Measurements from ENCODE around the gene KLHDC4.
A peak's percentile ranks its signal among the peaks of the same experiment; 100 is the strongest.
"Not testable (repeated sequence)": the region's sequence is repeated elsewhere in the genome, so short reads cannot be mapped to it uniquely, and the experiment has no call there.

The KLHDC4 gene

DNA sequence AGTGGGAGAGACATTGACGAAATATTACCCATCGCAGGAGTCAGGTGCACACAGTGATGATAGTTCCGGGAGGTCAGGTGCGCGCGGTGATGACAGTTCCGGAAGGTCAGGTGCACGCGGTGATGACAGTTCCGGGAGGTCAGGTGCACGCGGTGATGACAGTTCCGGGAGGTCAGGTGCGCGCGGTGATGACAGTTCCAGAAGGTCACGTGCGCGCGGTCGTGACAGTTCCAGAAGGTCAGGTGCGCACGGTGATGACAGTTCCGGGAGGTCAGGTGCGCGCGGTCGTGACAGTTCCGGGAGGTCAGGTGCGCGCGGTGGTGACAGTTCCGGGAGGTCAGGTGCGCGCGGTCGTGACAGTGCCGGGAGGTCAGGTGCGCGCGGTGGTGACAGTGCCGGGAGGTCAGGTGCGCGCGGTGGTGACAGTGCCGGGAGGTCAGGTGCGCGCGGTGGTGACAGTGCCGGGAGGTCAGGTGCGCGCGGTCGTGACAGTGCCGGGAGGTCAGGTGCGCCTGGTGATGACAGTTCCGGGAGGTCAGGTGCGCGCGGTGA, 84.7 kb downstream of the KLHDC4 start:
- not testable (repeated sequence) for DNase-seq

DNA sequence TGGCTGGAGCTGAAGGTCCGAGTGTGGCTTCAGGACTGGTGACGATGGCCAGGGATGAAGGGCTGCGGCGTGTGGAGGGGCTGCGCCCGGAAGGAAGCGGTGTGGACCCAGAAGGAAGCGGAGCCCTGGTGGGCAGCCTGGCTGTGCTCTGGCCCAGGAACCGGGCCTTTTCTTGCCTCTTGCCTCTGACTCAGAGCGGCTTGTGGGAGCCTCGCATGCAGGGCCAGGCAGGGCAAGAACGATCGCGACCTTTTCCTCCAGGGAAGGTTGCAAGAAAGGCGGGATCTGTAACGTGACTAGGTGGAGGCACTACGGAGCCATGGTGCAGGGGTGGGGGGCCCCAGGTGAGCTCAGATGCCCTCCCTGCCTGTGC, 85.5 kb downstream of the KLHDC4 start:
- DNase-seq, result no peak

DNA sequence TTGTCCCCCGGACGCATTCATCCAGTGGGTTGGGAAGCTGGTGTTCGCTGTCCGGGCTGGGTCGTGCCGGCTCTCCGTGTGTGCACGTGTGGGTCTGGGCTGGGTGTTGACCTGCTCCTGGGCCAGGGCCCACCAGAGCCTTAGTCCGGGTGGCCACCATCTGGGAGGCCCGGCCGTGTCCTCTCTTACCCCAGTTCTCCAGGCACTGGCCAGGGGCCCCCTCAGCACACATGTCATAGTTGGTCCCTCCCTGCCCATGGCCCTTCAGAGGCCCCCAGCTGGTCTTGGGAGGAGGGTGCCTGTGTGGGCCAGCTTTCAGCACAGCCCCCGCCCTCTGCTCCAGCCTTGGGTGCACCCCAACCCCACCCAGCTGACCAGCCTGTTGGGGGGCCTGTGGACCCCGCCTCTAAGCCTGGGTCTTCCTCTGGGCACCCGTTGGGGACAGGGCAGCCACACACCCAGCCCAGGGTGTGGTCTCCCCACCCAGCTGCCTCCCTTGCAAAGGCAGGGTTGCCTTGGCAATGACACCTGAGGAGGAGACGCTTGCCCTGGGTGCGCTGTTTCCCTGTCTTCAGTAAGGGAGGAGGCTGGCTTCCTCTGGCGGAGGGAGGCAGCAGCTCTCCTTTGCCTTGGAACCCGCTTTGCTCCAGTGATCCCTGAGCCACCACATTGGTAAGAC, 86.1 kb downstream of the KLHDC4 start:
- no peak for DNase-seq

DNA sequence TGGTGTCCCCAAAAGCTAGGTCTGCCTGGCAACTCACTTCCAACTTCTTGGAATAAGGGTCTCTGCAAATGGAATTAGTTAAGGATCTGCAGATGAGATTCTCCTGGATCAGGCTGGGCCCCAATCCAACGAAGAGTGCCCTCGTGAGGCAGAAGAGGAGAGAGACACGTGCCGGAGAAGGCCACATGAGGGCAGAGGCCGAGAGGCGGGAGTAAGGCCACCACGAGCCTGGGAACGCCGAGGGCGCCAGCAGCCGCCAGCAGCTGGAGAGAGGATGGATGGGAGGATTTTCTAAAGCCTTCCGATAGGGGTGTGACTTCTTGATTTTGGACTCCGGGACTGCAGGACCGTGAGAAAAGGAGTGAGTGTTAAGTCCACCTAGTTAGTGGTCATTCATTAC, 87.2 kb downstream of the KLHDC4 start:
- DNase-seq, result no peak

DNA sequence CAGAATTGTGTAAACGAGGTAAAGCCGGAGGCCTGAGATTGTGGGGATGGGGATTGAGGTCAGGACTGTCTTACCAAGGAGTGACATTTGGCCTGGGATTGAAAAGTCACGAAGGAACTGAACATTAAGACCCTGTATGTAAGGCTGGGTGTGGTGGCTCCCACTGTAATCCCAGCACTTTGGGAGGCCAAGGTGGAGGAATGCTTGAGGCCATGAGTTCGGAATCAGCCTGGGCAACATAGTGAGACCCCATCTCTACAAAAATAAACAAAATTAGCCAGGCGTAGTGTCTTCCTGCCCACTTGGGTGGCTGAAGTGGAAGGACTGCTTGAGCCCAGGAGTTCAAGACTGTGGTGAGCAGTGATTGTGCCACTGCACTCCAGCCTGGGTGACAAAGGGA, 88.0 kb downstream of the KLHDC4 start:
- DNase-seq, result no peak

DNA sequence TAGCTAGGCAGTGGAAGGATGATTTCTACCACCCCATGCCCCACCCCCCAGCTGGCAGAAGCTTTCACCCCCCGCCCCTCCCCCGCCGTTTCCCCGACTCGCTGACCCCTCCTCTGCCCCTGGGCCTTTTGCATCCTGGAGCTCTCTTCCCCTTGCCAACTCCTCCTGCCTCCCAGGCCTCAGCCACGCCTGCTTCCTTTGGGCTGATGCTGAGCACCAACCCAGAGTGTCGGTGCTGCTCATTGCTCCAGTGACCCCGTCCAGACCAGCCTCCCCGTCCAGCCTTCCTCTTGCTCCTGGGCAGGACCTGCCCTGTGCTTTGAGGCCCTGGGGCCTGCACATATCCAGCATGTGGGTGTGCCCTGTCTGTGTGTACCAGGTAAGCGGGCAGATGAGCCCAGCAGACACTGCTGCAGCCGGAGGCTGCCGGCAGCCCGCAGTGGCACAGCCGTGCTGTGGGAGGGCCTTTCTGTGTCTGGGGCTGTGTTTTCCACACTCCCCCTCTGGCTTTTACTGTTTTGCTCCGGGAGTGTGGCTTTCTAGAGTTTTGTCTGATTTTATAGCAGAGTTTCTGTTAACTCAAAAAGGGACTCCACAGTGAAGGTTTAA, 90.6 kb downstream of the KLHDC4 start:
- no peak for DNase-seq

DNA sequence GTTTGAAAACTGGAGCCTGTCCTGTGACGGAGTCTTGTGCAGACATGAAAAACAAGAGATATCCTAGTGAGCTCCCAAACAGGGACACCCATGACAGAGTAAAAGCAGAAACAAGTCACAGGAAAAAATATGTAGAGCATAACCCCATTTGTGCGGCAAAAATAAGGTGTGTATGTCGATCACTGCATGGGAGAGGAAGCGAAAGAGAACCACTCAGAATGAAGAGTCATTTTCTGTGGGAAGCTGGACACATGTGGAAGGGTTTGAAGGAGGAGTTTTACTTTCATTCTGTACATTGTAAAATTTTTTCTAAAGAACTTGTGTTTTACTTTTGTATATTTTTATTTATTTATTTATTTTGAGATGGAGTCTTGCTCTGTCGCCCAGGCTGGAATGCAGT, 91.4 kb downstream of the KLHDC4 start:
- DNase-seq, result peak; percentile 75

DNA sequence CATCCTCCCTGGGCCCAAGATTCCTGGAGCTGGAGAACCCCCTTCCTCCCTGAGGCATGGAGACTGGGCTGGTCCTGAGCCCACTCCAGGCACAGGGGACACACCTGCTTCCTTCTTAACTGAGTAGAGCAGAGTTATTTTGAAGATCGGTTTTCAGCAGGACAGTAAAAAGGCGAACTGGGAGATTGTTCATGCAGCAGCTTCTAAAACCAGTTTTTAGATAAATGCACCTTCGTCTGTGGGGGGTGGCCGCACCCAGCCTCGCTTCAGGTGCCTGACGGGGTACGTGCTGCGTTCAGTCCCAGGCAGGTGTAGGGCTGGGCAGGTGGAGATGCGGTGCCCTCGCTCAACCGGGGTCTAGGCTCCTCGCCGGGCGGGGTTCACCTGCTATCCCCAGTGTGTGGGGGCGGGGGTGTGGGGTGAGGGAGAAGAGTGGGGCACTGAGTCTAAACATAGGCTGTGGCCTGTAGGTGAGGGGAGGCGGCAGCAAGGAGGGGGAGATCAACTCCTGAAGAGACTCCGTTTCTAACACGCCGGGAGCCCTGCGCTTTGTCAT, 94.0 kb downstream of the KLHDC4 start:
- no peak for DNase-seq

DNA sequence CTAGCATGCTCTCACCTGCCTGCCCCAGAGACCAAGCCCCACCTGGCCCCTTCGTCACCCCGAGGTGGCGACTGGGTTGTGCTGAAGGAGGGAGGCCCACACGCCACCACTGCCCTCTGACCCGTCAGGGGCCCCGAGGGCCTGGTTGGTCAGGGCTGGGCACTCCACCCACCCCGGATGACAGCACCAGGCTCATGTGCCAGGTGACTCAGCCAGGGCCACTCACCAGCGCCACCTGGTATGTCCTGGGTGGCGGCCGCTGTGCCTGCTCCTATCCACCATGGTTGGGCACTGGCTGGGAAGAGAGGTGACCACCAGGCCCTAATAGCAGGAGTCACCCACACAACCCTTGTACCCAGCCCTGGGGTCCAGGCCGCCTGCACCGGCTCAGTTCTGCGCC, 94.6 kb downstream of the KLHDC4 start:
- DNase-seq, result no peak

DNA sequence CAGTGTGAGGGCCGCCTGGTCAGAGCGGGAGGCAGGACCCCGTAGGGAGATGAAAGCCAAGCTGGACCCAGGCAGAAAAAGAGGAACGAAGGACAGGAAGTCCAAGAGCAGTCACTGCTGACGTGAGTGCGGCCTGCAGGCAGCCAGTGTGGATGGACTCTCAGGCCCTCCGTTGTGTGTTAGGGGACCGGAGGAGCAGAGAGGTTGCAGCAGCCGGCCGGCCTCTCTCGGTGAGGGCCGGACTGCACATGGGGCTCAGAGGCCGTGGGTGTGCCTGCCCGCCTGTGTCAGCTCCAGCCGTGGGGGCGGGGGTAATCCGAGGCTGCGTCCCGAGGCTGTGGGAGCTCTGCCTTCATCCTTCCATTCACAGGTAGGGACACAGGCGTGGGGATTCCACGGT, 96.1 kb downstream of the KLHDC4 start:
- DNase-seq, result no peak

DNA sequence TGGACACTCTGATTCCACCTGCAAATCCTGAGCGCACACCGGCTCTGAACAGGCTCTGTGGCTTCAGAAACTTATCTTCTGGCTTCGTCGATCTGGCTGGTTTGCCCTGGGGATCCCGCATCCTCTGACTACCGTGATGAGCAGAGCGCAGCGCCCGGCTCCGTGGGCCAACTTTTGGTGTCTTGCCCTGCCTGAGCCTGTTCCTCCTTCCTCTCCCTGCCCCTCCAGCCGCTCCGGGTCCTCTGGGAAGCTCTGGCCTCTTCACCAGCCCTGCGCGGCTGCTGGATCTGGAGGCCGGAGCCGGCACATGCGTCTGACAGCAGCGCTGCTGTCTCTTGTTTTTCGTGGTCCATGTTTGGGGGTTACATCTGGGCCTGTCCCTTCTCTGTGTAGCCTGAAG, 97.8 kb downstream of the KLHDC4 start:
- no peak for DNase-seq

DNA sequence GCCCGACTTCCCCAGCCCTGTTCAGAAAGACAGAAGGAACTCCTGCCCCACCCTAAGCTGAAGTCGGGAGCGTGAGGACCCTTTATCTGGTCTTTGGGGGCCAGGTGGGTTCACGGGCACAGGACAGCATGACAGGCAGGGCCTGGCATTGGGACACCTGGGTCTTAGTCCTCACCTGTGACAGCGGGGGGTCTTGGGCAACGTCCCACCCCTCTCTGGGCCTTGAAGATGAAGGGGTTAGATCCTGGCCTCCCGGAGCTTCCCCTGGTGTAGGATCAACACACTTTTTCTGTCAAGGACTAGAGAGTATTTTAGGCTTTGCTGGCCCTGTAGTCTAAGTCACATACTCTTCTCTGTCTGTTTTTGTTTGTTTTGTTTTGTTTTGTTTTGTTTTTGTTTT, 98.3 kb downstream of the KLHDC4 start:
- no peak for DNase-seq

DNA sequence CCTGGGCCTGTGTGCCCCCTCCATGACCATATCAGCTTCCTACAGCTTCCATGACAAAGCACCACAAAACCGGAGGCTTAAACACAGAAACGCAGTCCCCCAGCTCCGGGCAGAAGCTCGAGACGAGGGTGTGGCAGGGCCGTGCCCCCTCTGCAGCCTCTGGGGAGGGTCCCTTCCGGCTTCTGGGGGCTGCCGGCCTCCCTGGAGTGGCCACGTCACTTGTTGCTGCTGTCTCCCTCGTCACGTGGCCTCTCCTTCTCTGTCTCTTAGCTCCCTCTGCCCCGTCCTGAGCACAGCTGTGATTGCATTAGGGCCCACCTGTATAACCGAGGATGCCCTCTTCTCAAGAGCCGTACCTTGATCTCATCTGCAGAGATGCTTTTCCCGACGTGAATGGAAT, 98.9 kb downstream of the KLHDC4 start:
- DNase-seq, result no peak

DNA sequence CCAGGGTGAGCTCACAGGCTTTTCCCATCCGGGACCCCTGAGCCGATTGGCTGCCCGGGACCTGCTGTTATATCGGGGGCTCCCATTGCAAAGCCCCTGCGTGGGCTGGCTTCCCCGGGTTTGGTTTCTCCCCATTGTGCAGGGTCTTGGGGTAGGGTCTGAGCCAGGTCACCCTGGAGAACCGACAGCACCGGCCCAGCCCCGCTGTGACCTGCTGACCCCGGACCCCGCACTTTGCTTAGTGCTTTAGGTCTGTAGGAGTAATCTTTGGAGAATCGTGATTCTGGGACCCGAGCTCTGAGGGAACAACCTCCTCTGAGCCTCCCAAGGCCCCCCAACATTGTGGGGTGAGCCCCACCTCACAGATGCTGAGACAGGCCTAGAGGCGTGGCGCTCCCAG, 100.6 kb downstream of the KLHDC4 start:
- no peak for DNase-seq

DNA sequence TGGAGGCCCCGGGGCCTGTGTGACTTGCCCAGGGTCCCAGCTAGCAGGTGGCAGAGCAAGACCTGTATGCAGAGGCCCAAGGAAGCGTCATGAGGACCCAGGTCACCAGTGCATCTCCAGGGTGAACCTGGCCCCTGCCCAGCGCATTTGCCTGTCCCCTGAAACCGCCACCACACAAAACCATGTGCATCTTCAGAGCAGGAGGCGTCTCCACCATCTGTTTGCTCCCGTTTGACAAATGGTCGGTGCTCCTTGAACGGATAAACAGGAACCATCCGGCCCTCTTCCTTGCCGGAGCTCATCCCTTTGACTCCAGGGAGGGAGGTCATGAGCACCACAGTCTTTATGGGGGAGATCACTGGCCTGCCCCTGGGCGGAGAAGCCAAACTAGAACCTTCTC, 101.0 kb downstream of the KLHDC4 start:
- no peak for DNase-seq

DNA sequence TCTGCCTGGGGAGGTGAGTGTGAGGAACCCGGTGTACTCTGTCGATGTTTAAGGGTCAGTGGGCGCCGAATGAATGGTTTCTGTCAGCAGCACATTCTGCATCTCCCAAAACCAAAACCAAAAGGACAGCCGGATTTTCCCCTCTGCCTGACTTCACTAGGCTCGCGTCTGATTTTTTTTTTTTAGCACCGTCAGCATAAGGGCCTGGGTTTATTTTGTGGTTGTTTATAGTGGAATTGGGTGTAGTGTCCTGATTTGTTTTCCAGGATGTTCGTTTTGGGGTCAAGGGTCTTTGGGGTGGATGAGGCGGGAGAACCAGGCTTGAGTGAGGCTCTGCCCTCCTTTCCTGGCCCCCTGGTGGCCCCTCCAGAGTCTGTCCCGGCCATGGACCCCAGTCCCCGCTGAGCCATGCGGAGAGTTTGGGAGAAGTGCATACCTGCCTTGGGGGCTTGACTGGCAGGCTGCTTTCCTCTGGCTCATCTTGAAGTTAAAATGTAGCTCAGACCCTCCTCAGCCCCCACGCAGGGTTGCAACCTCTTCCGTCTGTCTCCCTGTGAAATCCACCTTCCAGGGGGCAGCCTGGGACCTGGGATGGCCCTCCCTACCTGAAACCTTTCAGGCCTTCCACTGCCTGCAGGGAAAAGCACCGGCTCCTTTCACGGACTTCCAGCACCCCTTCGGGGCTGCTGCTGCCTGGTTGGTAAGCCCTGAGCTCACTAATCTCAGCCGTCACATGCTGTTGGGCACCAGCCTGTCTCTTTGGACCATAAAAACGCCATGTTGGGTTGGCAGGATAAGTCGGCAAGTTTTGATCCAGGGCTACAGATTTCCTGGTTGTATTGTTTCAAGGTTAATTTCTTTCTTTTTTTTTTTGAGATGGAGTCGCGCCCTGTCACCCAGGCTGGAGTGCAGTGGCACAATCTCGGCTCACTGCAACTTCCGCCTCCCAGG, 103.3 kb downstream of the KLHDC4 start:
- DNase-seq, result no peak

DNA sequence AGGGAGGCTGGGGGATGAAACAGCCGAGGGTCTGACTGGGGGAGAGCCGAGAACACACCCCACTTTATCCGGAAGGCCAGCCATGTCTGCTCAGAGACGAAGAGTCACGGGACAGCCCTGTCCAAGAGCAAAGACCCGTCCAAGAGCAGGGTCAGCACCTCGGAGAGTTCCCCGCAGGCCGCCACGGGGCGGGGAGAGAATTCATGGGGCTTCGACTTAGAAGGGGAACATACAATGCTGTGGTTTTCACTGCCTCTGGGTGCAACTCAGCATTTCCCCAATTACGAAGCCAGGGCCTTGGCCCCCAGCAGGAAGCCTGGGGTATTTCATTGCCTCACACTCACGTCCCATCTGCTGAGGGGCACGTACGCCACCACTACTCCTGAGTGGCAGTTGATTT, 104.2 kb downstream of the KLHDC4 start:
- peak; percentile 98 for DNase-seq

DNA sequence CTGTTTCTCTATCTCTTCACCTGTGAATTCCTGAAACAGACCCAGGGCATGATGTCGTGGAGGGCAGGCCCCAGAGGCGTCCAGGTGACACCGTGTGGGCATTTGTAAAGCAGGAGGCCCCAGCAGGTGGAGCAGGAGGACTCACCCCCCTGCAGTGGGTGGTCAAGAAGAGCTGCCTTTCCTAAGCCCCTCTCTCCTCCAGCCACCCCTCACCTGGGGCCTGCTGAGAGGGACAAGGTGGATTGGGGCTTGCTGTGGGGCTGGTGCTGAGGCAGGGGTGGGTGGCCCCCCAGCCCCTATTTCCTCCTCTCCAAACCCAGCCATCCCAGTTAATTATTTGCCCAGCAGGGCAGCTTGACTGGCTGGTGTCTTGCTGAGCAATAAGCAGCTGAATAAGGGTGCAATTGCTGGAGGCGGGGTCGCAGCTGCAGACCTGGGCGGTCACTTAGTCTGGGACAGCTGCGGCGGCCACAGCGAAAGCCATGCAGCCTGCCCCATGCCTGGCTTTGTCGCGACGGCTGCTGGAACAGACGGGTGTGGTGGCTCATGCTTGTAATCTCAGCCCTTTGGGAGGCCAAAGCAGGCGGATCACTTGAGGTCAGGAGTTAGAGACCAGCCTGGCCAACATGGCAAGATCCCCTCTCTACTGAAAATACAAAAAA, 107.1 kb downstream of the KLHDC4 start:
- DNase-seq, result no peak
